Measurements from ENCODE around the gene PGAM5. TPM values are rescaled to one million over a fixed set of nuclear protein-coding genes. Genes with fewer than 3 reads are reported as not detected.

Gene PGAM5
- total and polyA plus RNA-seq, 2 of the 13 experiments (the other 11 are each of a cell fraction or from before 2014, with no cell fraction given), result 18.0 to 77.9 TPM

GRCh38 chr12:132710405-132711079 lies at the start of gene PGAM5 (continued):
- TF ChIP-seq, protein P1, sequence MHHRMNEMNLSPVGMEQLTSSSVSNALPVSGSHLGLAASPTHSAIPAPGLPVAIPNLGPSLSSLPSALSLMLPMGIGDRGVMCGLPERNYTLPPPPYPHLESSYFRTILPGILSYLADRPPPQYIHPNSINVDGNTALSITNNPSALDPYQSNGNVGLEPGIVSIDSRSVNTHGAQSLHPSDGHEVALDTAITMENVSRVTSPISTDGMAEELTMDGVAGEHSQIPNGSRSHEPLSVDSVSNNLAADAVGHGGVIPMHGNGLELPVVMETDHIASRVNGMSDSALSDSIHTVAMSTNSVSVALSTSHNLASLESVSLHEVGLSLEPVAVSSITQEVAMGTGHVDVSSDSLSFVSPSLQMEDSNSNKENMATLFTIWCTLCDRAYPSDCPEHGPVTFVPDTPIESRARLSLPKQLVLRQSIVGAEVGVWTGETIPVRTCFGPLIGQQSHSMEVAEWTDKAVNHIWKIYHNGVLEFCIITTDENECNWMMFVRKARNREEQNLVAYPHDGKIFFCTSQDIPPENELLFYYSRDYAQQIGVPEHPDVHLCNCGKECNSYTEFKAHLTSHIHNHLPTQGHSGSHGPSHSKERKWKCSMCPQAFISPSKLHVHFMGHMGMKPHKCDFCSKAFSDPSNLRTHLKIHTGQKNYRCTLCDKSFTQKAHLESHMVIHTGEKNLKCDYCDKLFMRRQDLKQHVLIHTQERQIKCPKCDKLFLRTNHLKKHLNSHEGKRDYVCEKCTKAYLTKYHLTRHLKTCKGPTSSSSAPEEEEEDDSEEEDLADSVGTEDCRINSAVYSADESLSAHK (CRISPR knock-in tag; IDR thresholded peaks at IDR 0.05; ENCODE audit: borderline replicate concordance), result no peak
- TF ChIP-seq RAD21 (CRISPR knock-in tag; IDR thresholded peaks at IDR 0.05) (no peak; the same call in 1 of the 2 replicates), ZNF543 (CRISPR knock-in tag; IDR thresholded peaks at IDR 0.05) (no peak; the same call in 1 of the 2 replicates), SOX13 (IDR thresholded peaks at IDR 0.05) (no peak), SOX13 (CRISPR knock-in tag; conservative IDR thresholded peaks at IDR 0.05 in 1 of 2, IDR thresholded peaks at IDR 0.05 in 1 of 2) (peak in 1 of 2 experiments; percentile 37; a peak in 2 of 4 replicates), WIZ (CRISPR knock-in tag; IDR thresholded peaks at IDR 0.05) (no peak), GATA4 (IDR thresholded peaks at IDR 0.05; ENCODE audit: borderline replicate concordance, low read depth) (no peak), ZNF468 (CRISPR knock-in tag; IDR thresholded peaks at IDR 0.05) (no peak), ASH2L (IDR thresholded peaks at IDR 0.05; ENCODE audit: insufficient read length, low read depth, low read length) (peak; percentile 55), MLLT10 (CRISPR knock-in tag; IDR thresholded peaks at IDR 0.05) (no peak), ZNF30 (CRISPR knock-in tag; IDR thresholded peaks at IDR 0.05) (no peak), ZBTB8A (CRISPR knock-in tag; IDR thresholded peaks at IDR 0.05; ENCODE audit: borderline replicate concordance, low read depth) (no peak), ZNF883 (CRISPR knock-in tag; IDR thresholded peaks at IDR 0.05; ENCODE audit: not compliant biosample characterization) (peak; percentile 66), IRF1 (CRISPR knock-in tag; IDR thresholded peaks at IDR 0.05; ENCODE audit: low read depth) (no peak), ZNF124 (CRISPR knock-in tag; IDR thresholded peaks at IDR 0.05) (0 out of 2 replicates have a peak, but pooled peaks have one; percentile 67), ZNF792 (CRISPR knock-in tag; IDR thresholded peaks at IDR 0.05) (peak; percentile 91; the same call in 1 of the 2 replicates), ZNF326 (CRISPR knock-in tag; IDR thresholded peaks at IDR 0.05; ENCODE audit: borderline replicate concordance) (no peak), ZMAT5 (CRISPR knock-in tag; IDR thresholded peaks at IDR 0.05; ENCODE audit: borderline replicate concordance, low read depth) (no peak), SP4 (CRISPR knock-in tag; IDR thresholded peaks at IDR 0.05) (no peak), THYN1 (CRISPR knock-in tag; IDR thresholded peaks at IDR 0.05; ENCODE audit: borderline replicate concordance, low read depth) (no peak), IRX3 (CRISPR knock-in tag; IDR thresholded peaks at IDR 0.05; ENCODE audit: borderline replicate concordance, low read depth) (peak; percentile 83; the same call in 1 of the 2 replicates), ZNF713 (CRISPR knock-in tag; IDR thresholded peaks at IDR 0.05) (peak; percentile 60; the same call in 1 of the 2 replicates), PHF5A (CRISPR knock-in tag; IDR thresholded peaks at IDR 0.05; ENCODE audit: low read depth, unreplicated experiment) (peak; percentile 64)
- TF ChIP-seq, protein P2, sequence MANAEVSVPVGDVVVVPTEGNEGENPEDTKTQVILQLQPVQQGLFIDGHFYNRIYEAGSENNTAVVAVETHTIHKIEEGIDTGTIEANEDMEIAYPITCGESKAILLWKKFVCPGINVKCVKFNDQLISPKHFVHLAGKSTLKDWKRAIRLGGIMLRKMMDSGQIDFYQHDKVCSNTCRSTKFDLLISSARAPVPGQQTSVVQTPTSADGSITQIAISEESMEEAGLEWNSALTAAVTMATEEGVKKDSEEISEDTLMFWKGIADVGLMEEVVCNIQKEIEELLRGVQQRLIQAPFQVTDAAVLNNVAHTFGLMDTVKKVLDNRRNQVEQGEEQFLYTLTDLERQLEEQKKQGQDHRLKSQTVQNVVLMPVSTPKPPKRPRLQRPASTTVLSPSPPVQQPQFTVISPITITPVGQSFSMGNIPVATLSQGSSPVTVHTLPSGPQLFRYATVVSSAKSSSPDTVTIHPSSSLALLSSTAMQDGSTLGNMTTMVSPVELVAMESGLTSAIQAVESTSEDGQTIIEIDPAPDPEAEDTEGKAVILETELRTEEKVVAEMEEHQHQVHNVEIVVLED (CRISPR knock-in tag; IDR thresholded peaks at IDR 0.05; ENCODE audit: borderline replicate concordance), result peak; percentile 76
